HepG2 (cell line): ENCODE measurements around the gene GRK4. TPM values are rescaled to one million over a fixed set of nuclear protein-coding genes. Genes with fewer than 3 reads are reported as not detected.

Experiments used
- ATAC-seq: fragments of 200-7000 bp; cut with Tn5 transposase; 3 replicates; pipeline ENCODE4 v1.9.1; 2020; ENCODE audit warnings: mild to moderate bottlenecking, moderate library complexity
- BruUV-seq: library from RNA; stranded (reverse); fragments of 400-500 nt; replicated peaks from 2 replicates; lab custom pipeline; 2021; lab: Mats Ljungman, UMichigan
- CTCF ChIA-PET: fragments of 300-600 bp; formaldehyde crosslinking; extraction: SDS; loops from one replicate; lab custom pipeline; 2021; ENCODE audit warnings: low total read pairs, inconsistent platforms, low intra/inter-chr PET ratio; lab: Yijun Ruan, JAX
- POLR2A ChIA-PET: fragments of 350-600 bp; sonication (Branson Sonifier 250); formaldehyde crosslinking; loops from one replicate; lab custom pipeline; 2020; ENCODE audit warnings: antibody characterized with exemption, inconsistent platforms; lab: Yijun Ruan, JAX
- DNase-seq: peaks from one replicate; pipeline ENCODE4 v3.0.0-alpha.2; 2015; ENCODE audit warnings: low spot score
- FAIRE-seq: peaks from 3 replicates; lab custom pipeline; 2011; peaks lifted over from hg19 to GRCh38; lab: Jason Lieb, UNC
- H2AFZ ChIP-seq: one replicate; pipeline ENCODE4 v1.6.1; 2011; ENCODE audit warnings: low read length, inconsistent platforms
- H3K27ac ChIP-seq: fragments of 300-600 bp; 3 replicates; pipeline ENCODE4 v1.8.0; 2011; ENCODE audit warnings: mixed run types, mild to moderate bottlenecking, mixed read lengths, low read length, inconsistent platforms; ENCODE audit not compliant: insufficient read depth; ENCODE audit errors: extremely low read length
- H3K27me3 ChIP-seq, 2 experiments: fragments of 200-600 bp in 1 of 2; 2 replicates in 1 of 2; 3 replicates in 1 of 2; pipeline versions ENCODE4 v1.6.0 to v1.8.0; 2011; ENCODE audit warnings: low read length in 2 of 2, mild to moderate bottlenecking in 2 of 2, moderate library complexity in 2 of 2, inconsistent platforms in 1 of 2; ENCODE audit not compliant: insufficient read depth in 2 of 2, control insufficient read depth in 1 of 2
- H3K36me3 ChIP-seq, 2 experiments: fragments of 200-600 bp in 1 of 2; replicated peaks in 1 of 2; 2 replicates in 1 of 2; 3 replicates in 1 of 2; pipeline versions ENCODE4 v1.5.1 to v1.8.0; 2011; ENCODE audit warnings: low read length in 2 of 2, inconsistent platforms in 1 of 2; ENCODE audit not compliant: insufficient read depth in 2 of 2, control insufficient read depth in 1 of 2
- H3K4me1 ChIP-seq: 2 replicates; pipeline ENCODE4 v1.5.1; 2012; ENCODE audit warnings: low read length, inconsistent platforms; ENCODE audit not compliant: insufficient read depth
- H3K4me2 ChIP-seq: 2 replicates; pipeline ENCODE4 v1.6.0; 2011; ENCODE audit warnings: low read depth, low read length, inconsistent platforms
- H3K4me3 ChIP-seq, 3 experiments: fragments of 200-600 bp in 1 of 3; sonication (generic), shearing (Covaris generic) in 1 of 3; replicated peaks in 1 of 3; 2 replicates each; pipeline ENCODE4 v1.5.1; 2011 to 2016; ENCODE audit warnings: low read length in 3 of 3, inconsistent platforms in 2 of 3, low read depth in 2 of 3, mild to moderate bottlenecking in 2 of 3, control low read depth in 1 of 3, mixed read lengths in 1 of 3; ENCODE audit not compliant: insufficient read depth in 1 of 3
- H3K79me2 ChIP-seq: one replicate; pipeline ENCODE4 v1.6.1; 2011; ENCODE audit warnings: low read length, inconsistent platforms; ENCODE audit not compliant: insufficient read depth
- H3K9ac ChIP-seq: 2 replicates; pipeline ENCODE4 v1.6.0; 2011; ENCODE audit warnings: mild to moderate bottlenecking, low read depth, low read length, inconsistent platforms; ENCODE audit not compliant: insufficient read depth
- H3K9me3 ChIP-seq: 2 replicates; pipeline ENCODE4 v1.5.1; 2012; ENCODE audit warnings: mild to moderate bottlenecking, low read length
- H4K20me1 ChIP-seq: 2 replicates; pipeline ENCODE4 v1.6.0; 2011; ENCODE audit warnings: inconsistent platforms, mild to moderate bottlenecking, low read length, moderate library complexity; ENCODE audit not compliant: insufficient read depth
- ATF7 ChIP-seq, 2 experiments: fragments of 450-650 bp in 1 of 2; sonication (generic) in 1 of 2; formaldehyde crosslinking in 1 of 2; IDR thresholded peaks; 2 replicates each; pipeline versions ENCODE4 v1.4.0 to v1.6.1; 2016 to 2020; ENCODE audit warnings: antibody characterized with exemption in 1 of 2, mild to moderate bottlenecking in 1 of 2, missing genetic modification reagents in 1 of 2
- CENPT ChIP-seq: sonication (generic); formaldehyde crosslinking; IDR thresholded peaks from 2 replicates; pipeline ENCODE4 v1.8.0; 2022; ENCODE audit warnings: low read depth, mild to moderate bottlenecking, moderate library complexity, missing genetic modification reagents
- CHD2 ChIP-seq: IDR thresholded peaks from 2 replicates; pipeline ENCODE4 v1.6.1; 2011; ENCODE audit warnings: low read depth, low read length, improper control_type of control experiment
- CREB1 ChIP-seq, 2 experiments: fragments of 450-650 bp in 1 of 2; IDR thresholded peaks; 2 replicates each; pipeline ENCODE4 v1.6.1; 2016 to 2017; ENCODE audit warnings: control low read depth in 1 of 2, mild to moderate bottlenecking in 1 of 2, missing compliant biosample characterization in 1 of 2, missing genetic modification characterization in 1 of 2
- FOXM1 ChIP-seq: sonication (generic); formaldehyde crosslinking; IDR thresholded peaks from 2 replicates; pipeline ENCODE4 v1.5.0; 2020; ENCODE audit warnings: missing genetic modification reagents
- HNF1B ChIP-seq: sonication (generic); formaldehyde crosslinking; IDR thresholded peaks from 2 replicates; pipeline ENCODE4 v1.5.1; 2020; ENCODE audit warnings: mild to moderate bottlenecking, moderate library complexity, missing genetic modification reagents
- IKZF1 ChIP-seq: fragments of 450-650 bp; IDR thresholded peaks from 2 replicates; pipeline ENCODE4 v1.7.1; 2016
- MAFF ChIP-seq: IDR thresholded peaks from 2 replicates; pipeline ENCODE4 v1.6.1; 2011; ENCODE audit warnings: low read depth, low read length, improper control_type of control experiment
- MLLT10 ChIP-seq: sonication (generic); formaldehyde crosslinking; IDR thresholded peaks from 2 replicates; pipeline ENCODE4 v1.4.0; 2020; ENCODE audit warnings: missing genetic modification reagents
- NFKB2 ChIP-seq: sonication (generic); formaldehyde crosslinking; IDR thresholded peaks from 2 replicates; pipeline ENCODE4 v1.4.0; 2020; ENCODE audit warnings: missing genetic modification reagents, borderline replicate concordance
- NFYB ChIP-seq: sonication (generic); formaldehyde crosslinking; IDR thresholded peaks from 2 replicates; pipeline ENCODE4 v1.4.0; 2020; ENCODE audit warnings: missing genetic modification reagents
- PLSCR1 ChIP-seq: sonication (generic); formaldehyde crosslinking; IDR thresholded peaks from 2 replicates; pipeline ENCODE4 v1.5.0; 2020; ENCODE audit warnings: missing genetic modification reagents, mild to moderate bottlenecking, borderline replicate concordance
- RBFOX2 ChIP-seq: fragments of 200-400 bp; formaldehyde crosslinking; IDR thresholded peaks from 2 replicates; pipeline ENCODE4 v1.6.1; 2017; ENCODE audit warnings: low read depth, mild to moderate bottlenecking, low read length
- REXO4 ChIP-seq: sonication (generic); formaldehyde crosslinking; IDR thresholded peaks from 2 replicates; pipeline ENCODE4 v1.8.0; 2022; ENCODE audit warnings: missing genetic modification reagents, mild to moderate bottlenecking, borderline replicate concordance
- SOX5 ChIP-seq: IDR thresholded peaks from 2 replicates; pipeline ENCODE4 v1.6.1; 2016; ENCODE audit warnings: borderline replicate concordance
- ZC3H13 ChIP-seq: sonication (generic); formaldehyde crosslinking; IDR thresholded peaks from 2 replicates; pipeline ENCODE4 v1.8.1; 2023; ENCODE audit warnings: mild to moderate bottlenecking, missing genetic modification reagents, moderate library complexity
- ZC3H4 ChIP-seq: sonication (generic); formaldehyde crosslinking; IDR thresholded peaks from 2 replicates; pipeline ENCODE4 v1.4.0; 2020; ENCODE audit warnings: missing genetic modification reagents, borderline replicate concordance
- ZNF264 ChIP-seq: sonication (generic); formaldehyde crosslinking; IDR thresholded peaks from 2 replicates; pipeline ENCODE4 v1.4.0; 2020; ENCODE audit warnings: missing genetic modification reagents
- ZNF292 ChIP-seq: sonication (generic); formaldehyde crosslinking; IDR thresholded peaks from 2 replicates; pipeline ENCODE4 v1.8.1; 2022; ENCODE audit warnings: mild to moderate bottlenecking, low read depth, missing genetic modification reagents, borderline replicate concordance
- ZNF616 ChIP-seq: sonication (generic); formaldehyde crosslinking; IDR thresholded peaks from 2 replicates; pipeline ENCODE4 v1.5.0; 2020; ENCODE audit warnings: low read depth, mild to moderate bottlenecking, missing genetic modification reagents
- ZSCAN30 ChIP-seq: sonication (generic); formaldehyde crosslinking; IDR thresholded peaks from 2 replicates; pipeline ENCODE4 v1.5.0; 2020; ENCODE audit warnings: mild to moderate bottlenecking, missing genetic modification reagents
- WGBS: methylation state at CpG from one replicate; pipeline ENCODE4 v1.1.6; 2017; ENCODE audit warnings: low lambda C conversion rate; 5-methylcytosine and 5-hydroxymethylcytosine counted together
- in situ Hi-C: cut with HindIII; loops from 2 replicates; pipeline ENCODE4 v1.10.0; 2017; ENCODE audit warnings: low pct_unique_long_range_greater_than_20kb; ENCODE audit not compliant: extremely low pct_ligation_motif_present
- intact Hi-C: fragments of 100-400 bp; cut with micrococcal nuclease; formaldehyde crosslinking; loops from one replicate; pipeline ENCODE4 v1.10.0; 2022; ENCODE audit not compliant: unreplicated experiment
- polyA plus RNA-seq, 8 experiments: library from polyadenylated mRNA; depleted of rRNA in 3 of 8; stranded (reverse) in 7 of 8; unstranded in 1 of 8; fragments of >200 nt; fragmentation: Illumina TruSeq in 4 of 8; extraction: Trizol in 4 of 8; gene quantifications; 2 replicates each; pipeline versions ENCODE4 v1.2.1 to v1.2.3, GENCODE V29; 2011 to 2016; ENCODE audit warnings: low read depth in 4 of 8, missing spikeins in 1 of 8, mixed read lengths in 1 of 8; ENCODE audit not compliant: insufficient read depth in 1 of 8
- total RNA-seq, 5 experiments: library from RNA; depleted of rRNA; stranded (reverse); fragments of >200 nt; fragmentation: Illumina TruSeq; extraction: Trizol; gene quantifications; 2 replicates each; pipeline ENCODE4 v1.2.3, GENCODE V29; 2016; ENCODE audit warnings: low read depth in 1 of 5
- TF ChIP-seq, protein P1 (sequence below): fragments of 450-650 bp; IDR thresholded peaks from 2 replicates; pipeline ENCODE4 v1.6.1; 2016

The GRK4 gene
- total and polyA plus RNA-seq, 2 of the 13 experiments (the other 11 are each of a cell fraction or from before 2014, with no cell fraction given), result 1.8 to 2.0 TPM

- Histone ChIP-seq H3K4me1 (peaks cover 14% of the 10 kb centered on the region; the same call in 1 of the 2 replicates), H3K9ac (no peak overlapping the region), H3K79me2 (no peaks in the 10 kb centered on the region), H3K4me2 (no peak overlapping the region), H3K36me3 (peaks cover 45 to 80% of the 10 kb centered on the region in 2 experiments), H3K4me3 (no peak overlapping the region), H4K20me1 (peaks cover 9% of the 10 kb centered on the region; the same call in 1 of the 2 replicates), H3K27me3 (no peaks in the 10 kb centered on the region), H3K9me3 (no peaks in the 10 kb centered on the region), H3K27ac (no peak overlapping the region), H2AFZ (no peak overlapping the region)
- in situ Hi-C loops, result no loop called here
- ChIA-PET POLR2A (no interaction called here), CTCF (no interaction called here)
- no peak for FAIRE-seq
- DNase-seq, result no peak
- ATAC-seq, result no peak
- no TSS peak for BruUV-seq
- intact Hi-C loops, result no loop called here
- WGBS, result over 99% methylated on average over 16 of the region's 16 CpGs
- no peak for TF ChIP-seq NFKB2
- TF ChIP-seq FOXM1 (CRISPR knock-in tag), result no peak
- no peak for TF ChIP-seq ZC3H4 (CRISPR knock-in tag)
- TF ChIP-seq ATF7 (IDR thresholded peaks at IDR 0.05), result peak; percentile 87
- no peak for TF ChIP-seq ATF7 (CRISPR knock-in tag; IDR thresholded peaks at IDR 0.05)
- no peak for TF ChIP-seq ZNF616 (CRISPR knock-in tag)
- TF ChIP-seq CREB1 (IDR thresholded peaks at IDR 0.05), result peak; percentile 53
- TF ChIP-seq CREB1 (CRISPR knock-in tag; IDR thresholded peaks at IDR 0.05), result no peak
- TF ChIP-seq, protein P1, sequence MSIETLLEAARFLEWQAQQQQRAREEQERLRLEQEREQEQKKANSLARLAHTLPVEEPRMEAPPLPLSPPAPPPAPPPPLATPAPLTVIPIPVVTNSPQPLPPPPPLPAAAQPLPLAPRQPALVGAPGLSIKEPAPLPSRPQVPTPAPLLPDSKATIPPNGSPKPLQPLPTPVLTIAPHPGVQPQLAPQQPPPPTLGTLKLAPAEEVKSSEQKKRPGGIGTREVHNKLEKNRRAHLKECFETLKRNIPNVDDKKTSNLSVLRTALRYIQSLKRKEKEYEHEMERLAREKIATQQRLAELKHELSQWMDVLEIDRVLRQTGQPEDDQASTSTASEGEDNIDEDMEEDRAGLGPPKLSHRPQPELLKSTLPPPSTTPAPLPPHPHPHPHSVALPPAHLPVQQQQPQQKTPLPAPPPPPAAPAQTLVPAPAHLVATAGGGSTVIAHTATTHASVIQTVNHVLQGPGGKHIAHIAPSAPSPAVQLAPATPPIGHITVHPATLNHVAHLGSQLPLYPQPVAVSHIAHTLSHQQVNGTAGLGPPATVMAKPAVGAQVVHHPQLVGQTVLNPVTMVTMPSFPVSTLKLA, result no peak
- 0 out of 2 replicates have a peak, but pooled peaks have one; percentile 11 for TF ChIP-seq RBFOX2
- TF ChIP-seq SOX5 (CRISPR knock-in tag), result no peak
- TF ChIP-seq ZNF264, result no peak
- TF ChIP-seq PLSCR1 (CRISPR knock-in tag), result no peak
- no peak for TF ChIP-seq ZSCAN30 (CRISPR knock-in tag)
- TF ChIP-seq IKZF1, result no peak
- no peak for TF ChIP-seq CENPT (CRISPR knock-in tag)
- no peak for TF ChIP-seq ZNF292
- no peak for TF ChIP-seq HNF1B (CRISPR knock-in tag)
- no peak for TF ChIP-seq REXO4
- no peak for TF ChIP-seq CHD2
- TF ChIP-seq NFYB (CRISPR knock-in tag), result no peak
- no peak for TF ChIP-seq MAFF
- no peak for TF ChIP-seq ZC3H13 (CRISPR knock-in tag)
- no peak for TF ChIP-seq MLLT10 (CRISPR knock-in tag)
These were observed 13.0 kb upstream of the GRK4 start for GRCh38 chr4:2950221-2950989.
